Transverse colon (tissue), 3 donors: ENCODE results near the gene TCFL5.

Source experiments
- POLR2A ChIP-seq: fragments of 450-650 bp; IDR thresholded peaks from one replicate; pipeline ENCODE4 v1.6.1; 2016; ENCODE audit warnings: antibody characterized with exemption, mild to moderate bottlenecking, moderate library complexity
- TF ChIP-seq, protein P1 (sequence below), 5 experiments: fragments of 200-600 bp in 3 of 5; fragments of 450-650 bp in 2 of 5; sonication (generic) in 3 of 5; IDR thresholded peaks; 1 replicate in 2 of 5; 2 replicates in 3 of 5; pipeline ENCODE4 v1.5.1; 2016 to 2017; ENCODE audit warnings: antibody characterized with exemption in 5 of 5, inconsistent platforms in 3 of 5, mild to moderate bottlenecking in 2 of 5, moderate library complexity in 1 of 5

DNA sequence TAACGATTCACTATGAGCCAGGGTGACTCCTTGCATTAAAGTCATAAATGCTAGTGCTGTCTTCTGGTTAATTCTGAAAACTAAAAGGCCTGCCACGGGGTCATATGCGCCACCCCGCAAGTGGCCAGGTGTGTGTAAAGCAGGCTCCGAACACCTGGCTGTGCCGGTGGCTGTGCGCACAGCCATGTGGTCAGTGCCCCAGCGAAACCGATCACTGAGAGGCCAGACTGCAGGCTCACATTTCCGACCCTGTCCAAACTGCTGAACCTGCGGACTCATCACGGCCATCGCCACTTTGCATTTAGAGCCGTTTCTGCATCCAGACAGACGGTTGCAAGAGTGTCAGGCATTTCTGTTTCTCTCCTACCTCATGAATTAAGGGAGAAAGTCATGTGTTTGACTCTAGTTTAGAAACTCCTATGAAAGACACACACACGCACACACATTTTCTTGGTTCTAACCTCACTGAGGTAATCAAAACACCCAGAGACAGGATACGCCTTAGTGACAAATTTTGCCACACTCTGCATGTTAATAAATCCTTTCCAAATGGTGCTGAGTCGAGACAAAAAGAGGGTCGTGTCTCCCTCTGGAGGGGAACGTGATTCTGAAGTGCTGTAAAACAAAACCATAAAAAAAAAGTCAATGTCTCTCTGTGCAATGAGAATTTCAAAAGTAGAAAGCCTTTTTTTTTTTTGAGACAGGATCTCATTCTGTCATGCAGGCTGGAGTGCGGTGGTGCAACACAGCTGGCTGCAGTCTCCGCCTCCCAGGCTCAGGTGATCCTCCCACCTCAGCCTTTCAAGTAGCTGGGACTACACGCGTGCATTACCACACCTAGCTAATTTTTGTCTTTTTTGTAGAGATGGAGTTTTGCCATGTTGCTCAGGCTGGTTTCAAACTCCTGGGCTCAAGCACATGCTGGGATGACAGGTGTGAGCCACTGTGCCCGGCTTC, 31.0 kb upstream of the TCFL5 start:
- TF ChIP-seq, protein P1, sequence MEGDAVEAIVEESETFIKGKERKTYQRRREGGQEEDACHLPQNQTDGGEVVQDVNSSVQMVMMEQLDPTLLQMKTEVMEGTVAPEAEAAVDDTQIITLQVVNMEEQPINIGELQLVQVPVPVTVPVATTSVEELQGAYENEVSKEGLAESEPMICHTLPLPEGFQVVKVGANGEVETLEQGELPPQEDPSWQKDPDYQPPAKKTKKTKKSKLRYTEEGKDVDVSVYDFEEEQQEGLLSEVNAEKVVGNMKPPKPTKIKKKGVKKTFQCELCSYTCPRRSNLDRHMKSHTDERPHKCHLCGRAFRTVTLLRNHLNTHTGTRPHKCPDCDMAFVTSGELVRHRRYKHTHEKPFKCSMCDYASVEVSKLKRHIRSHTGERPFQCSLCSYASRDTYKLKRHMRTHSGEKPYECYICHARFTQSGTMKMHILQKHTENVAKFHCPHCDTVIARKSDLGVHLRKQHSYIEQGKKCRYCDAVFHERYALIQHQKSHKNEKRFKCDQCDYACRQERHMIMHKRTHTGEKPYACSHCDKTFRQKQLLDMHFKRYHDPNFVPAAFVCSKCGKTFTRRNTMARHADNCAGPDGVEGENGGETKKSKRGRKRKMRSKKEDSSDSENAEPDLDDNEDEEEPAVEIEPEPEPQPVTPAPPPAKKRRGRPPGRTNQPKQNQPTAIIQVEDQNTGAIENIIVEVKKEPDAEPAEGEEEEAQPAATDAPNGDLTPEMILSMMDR (IDR thresholded peaks at IDR 0.05), result no peak
- TF ChIP-seq POLR2A, result no peak
